H1 (cell line): ENCODE results near the gene TMEM131L. TPM values are rescaled to one million over a fixed set of nuclear protein-coding genes. Genes with fewer than 3 reads are reported as not detected.

Source experiments
- CBX5 ChIP-seq: fragments of 300-800, 300-1000 bp; sonication (generic); IDR thresholded peaks from 2 replicates; pipeline ENCODE4 v1.7.1; 2016; ENCODE audit warnings: antibody characterized with exemption, low read length, low read depth
- PHF8 ChIP-seq: fragments of 200-600 bp; sonication (generic); conservative IDR thresholded peaks from 2 replicates; pipeline ENCODE4 v1.7.1; 2012; ENCODE audit warnings: low read depth, mild to moderate bottlenecking, inconsistent platforms, low read length, moderate library complexity
- TCF12 ChIP-seq: IDR thresholded peaks from 2 replicates; pipeline ENCODE4 v1.6.1; 2011; ENCODE audit warnings: low read depth, mild to moderate bottlenecking, low read length
- polyA plus RNA-seq, 7 experiments: library from polyadenylated mRNA; depleted of rRNA in 3 of 7; stranded (reverse) in 5 of 7; unstranded in 2 of 7; fragments of >200 nt in 5 of 7; fragments of 200-250 nt in 2 of 7; gene quantifications; 1 replicate in 5 of 7; 2 replicates in 1 of 7; 4 replicates in 1 of 7; pipeline versions ENCODE4 v1.2.1 to v1.2.3, GENCODE V29; 2011 to 2013; ENCODE audit warnings: missing spikeins in 2 of 7, mixed read lengths in 2 of 7
- total RNA-seq: library from RNA; stranded (reverse); fragmentation: NEBNext Ultra II Directional; extraction: Animal tissue kit (Norgen Biotek cat#: 25700); gene quantifications from 2 replicates; pipeline ENCODE4 v1.2.1, GENCODE V29; 2021
- TF ChIP-seq, protein P1 (sequence below): IDR thresholded peaks from 2 replicates; pipeline ENCODE4 v1.6.1; 2012; ENCODE audit warnings: low read length, inconsistent platforms

Gene TMEM131L
- total and polyA plus RNA-seq, 2 of the 8 experiments (the other 6 are each of a cell fraction or from before 2014, with no cell fraction given) = 14.3 to 26.1 TPM

DNA sequence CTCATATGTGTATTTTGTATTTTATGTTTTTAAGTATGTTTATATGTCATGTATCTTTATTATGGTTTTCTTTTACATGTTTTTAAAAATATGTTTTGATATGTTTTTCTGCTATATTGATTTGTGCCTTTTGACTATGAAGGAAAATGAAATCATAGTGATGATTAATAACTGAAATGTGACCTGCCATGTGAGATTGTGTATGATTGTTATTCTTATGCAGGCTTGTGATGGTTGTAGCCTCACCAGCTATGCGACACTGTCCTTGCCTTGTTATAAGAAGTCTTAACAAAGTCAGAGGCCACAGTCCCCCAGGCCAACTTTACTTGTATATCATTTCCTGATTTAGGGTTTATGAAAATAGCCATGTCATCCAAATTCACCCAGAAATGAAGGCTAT lies 83.2 kb downstream of the TMEM131L start (continued):
- TF ChIP-seq, protein P1, sequence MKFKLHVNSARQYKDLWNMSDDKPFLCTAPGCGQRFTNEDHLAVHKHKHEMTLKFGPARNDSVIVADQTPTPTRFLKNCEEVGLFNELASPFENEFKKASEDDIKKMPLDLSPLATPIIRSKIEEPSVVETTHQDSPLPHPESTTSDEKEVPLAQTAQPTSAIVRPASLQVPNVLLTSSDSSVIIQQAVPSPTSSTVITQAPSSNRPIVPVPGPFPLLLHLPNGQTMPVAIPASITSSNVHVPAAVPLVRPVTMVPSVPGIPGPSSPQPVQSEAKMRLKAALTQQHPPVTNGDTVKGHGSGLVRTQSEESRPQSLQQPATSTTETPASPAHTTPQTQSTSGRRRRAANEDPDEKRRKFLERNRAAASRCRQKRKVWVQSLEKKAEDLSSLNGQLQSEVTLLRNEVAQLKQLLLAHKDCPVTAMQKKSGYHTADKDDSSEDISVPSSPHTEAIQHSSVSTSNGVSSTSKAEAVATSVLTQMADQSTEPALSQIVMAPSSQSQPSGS = no peak
- TF ChIP-seq CBX5 = no peak
- TF ChIP-seq PHF8 = no peak
- no peak for TF ChIP-seq TCF12
- TF ChIP-seq, all 59 proteins: peak for 0
